Neuronal stem cell (in vitro differentiated cells): ENCODE data around the gene CHCHD3.
A peak's percentile ranks its signal among the peaks of the same experiment; 100 is the strongest.
"Not testable (repeated sequence)": the region's sequence is repeated elsewhere in the genome, so short reads cannot be mapped to it uniquely, and the experiment has no call there.

ENCODE experiments used
- DNase-seq: peaks from one replicate; pipeline ENCODE4 v3.0.0-alpha.2; 2013; ENCODE audit warnings: low spot score
- H2AFZ ChIP-seq: one replicate; pipeline ENCODE4 v1.6.1; 2013; ENCODE audit warnings: mild to moderate bottlenecking, low read length, inconsistent platforms
- H2AK5ac ChIP-seq: 2 replicates; pipeline ENCODE4 v1.6.1; 2013; ENCODE audit warnings: low read depth, mild to moderate bottlenecking, inconsistent platforms, low read length, moderate library complexity, mixed read lengths
- H2BK120ac ChIP-seq: 2 replicates; pipeline ENCODE4 v1.6.1; 2013; ENCODE audit warnings: low read depth, mild to moderate bottlenecking, inconsistent platforms, low read length, moderate library complexity, mixed read lengths
- H2BK12ac ChIP-seq: one replicate; pipeline ENCODE4 v1.6.1; 2013; ENCODE audit warnings: low read length, inconsistent platforms
- H2BK15ac ChIP-seq: 2 replicates; pipeline ENCODE4 v1.6.1; 2013; ENCODE audit warnings: mild to moderate bottlenecking, low read length, inconsistent platforms, mixed read lengths
- H2BK5ac ChIP-seq: one replicate; pipeline ENCODE4 v1.6.1; 2013; ENCODE audit warnings: inconsistent platforms, mild to moderate bottlenecking, low read length, moderate library complexity
- H3K14ac ChIP-seq: one replicate; pipeline ENCODE4 v1.6.1; 2013; ENCODE audit warnings: low read length, inconsistent platforms
- H3K18ac ChIP-seq: 2 replicates; pipeline ENCODE4 v1.6.1; 2013; ENCODE audit warnings: low read length, inconsistent platforms
- H3K23ac ChIP-seq: 2 replicates; pipeline ENCODE4 v1.6.1; 2013; ENCODE audit warnings: low read depth, mild to moderate bottlenecking, mixed read lengths, low read length, inconsistent platforms; ENCODE audit not compliant: poor library complexity
- H3K27ac ChIP-seq: replicated peaks from 3 replicates; pipeline ENCODE4 v1.5.1; 2013; ENCODE audit warnings: low read length, inconsistent platforms
- H3K27me3 ChIP-seq, 3 experiments: 2 replicates each; pipeline ENCODE4 v1.6.1; 2013; ENCODE audit warnings: low read length in 3 of 3, mild to moderate bottlenecking in 2 of 3, inconsistent platforms in 1 of 3, low read depth in 1 of 3, mixed read lengths in 1 of 3, moderate library complexity in 1 of 3; ENCODE audit not compliant: control insufficient read depth in 3 of 3, insufficient read depth in 3 of 3
- H3K36me3 ChIP-seq, 2 donors: replicated peaks in 1 of 2; 2 replicates each; pipeline ENCODE4 v1.6.1; 2013; ENCODE audit warnings: low read length in 2 of 2; ENCODE audit not compliant: control insufficient read depth in 2 of 2, insufficient read depth in 2 of 2
- H3K4ac ChIP-seq: 2 replicates; pipeline ENCODE4 v1.6.1; 2013; ENCODE audit warnings: inconsistent platforms, mild to moderate bottlenecking, low read length, moderate library complexity
- H3K4me1 ChIP-seq, 2 donors: 1 replicate in 1 of 2; 2 replicates in 1 of 2; pipeline ENCODE4 v1.6.1; 2013; ENCODE audit warnings: low read length in 2 of 2, low read depth in 1 of 2; ENCODE audit not compliant: control insufficient read depth in 2 of 2, insufficient read depth in 1 of 2
- H3K4me2 ChIP-seq: one replicate; pipeline ENCODE4 v1.6.1; 2013; ENCODE audit warnings: mild to moderate bottlenecking, low read length, inconsistent platforms; ENCODE audit not compliant: insufficient read depth, poor library complexity, severe bottlenecking
- H3K4me3 ChIP-seq, 2 donors: 2 replicates each; pipeline ENCODE4 v1.5.1; 2013; ENCODE audit warnings: low read length in 2 of 2, mild to moderate bottlenecking in 2 of 2, inconsistent platforms in 1 of 2, moderate library complexity in 1 of 2
- H3K79me1 ChIP-seq: one replicate; pipeline ENCODE4 v1.6.1; 2013; ENCODE audit warnings: low read depth, mild to moderate bottlenecking, inconsistent platforms, low read length, moderate library complexity
- H3K9ac ChIP-seq: one replicate; pipeline ENCODE4 v1.6.1; 2013; ENCODE audit warnings: mild to moderate bottlenecking, low read depth, low read length, inconsistent platforms; ENCODE audit not compliant: poor library complexity
- H3K9me3 ChIP-seq, 2 donors: replicated peaks in 1 of 2; 2 replicates each; pipeline versions ENCODE3 to v1.6.1; 2013; ENCODE audit warnings: low read length in 2 of 2, mild to moderate bottlenecking in 2 of 2, inconsistent platforms in 1 of 2, low read depth in 1 of 2, mixed read lengths in 1 of 2, moderate library complexity in 1 of 2; ENCODE audit not compliant: control insufficient read depth in 2 of 2, insufficient read depth in 1 of 2
- H4K8ac ChIP-seq: one replicate; pipeline ENCODE4 v1.6.1; 2013; ENCODE audit warnings: low read depth, mild to moderate bottlenecking, inconsistent platforms, low read length, moderate library complexity
- H4K91ac ChIP-seq: one replicate; pipeline ENCODE4 v1.6.1; 2013; ENCODE audit warnings: low read length, low read depth, mild to moderate bottlenecking, inconsistent platforms; ENCODE audit not compliant: poor library complexity
- WGBS, 2 donors: extraction: QIAGEN DNeasy Blood & Tissue Kit; methylation state at CpG; one replicate each; pipeline ENCODE4 v1.1.7; 2013; ENCODE audit warnings: missing lambda C conversion rate in 2 of 2, mixed read lengths in 1 of 2; ENCODE audit not compliant: insufficient read length in 2 of 2, insufficient replicate concordance in 1 of 2; ENCODE audit errors: extremely low coverage in 2 of 2; 5-methylcytosine and 5-hydroxymethylcytosine counted together

CHCHD3 gene

DNA sequence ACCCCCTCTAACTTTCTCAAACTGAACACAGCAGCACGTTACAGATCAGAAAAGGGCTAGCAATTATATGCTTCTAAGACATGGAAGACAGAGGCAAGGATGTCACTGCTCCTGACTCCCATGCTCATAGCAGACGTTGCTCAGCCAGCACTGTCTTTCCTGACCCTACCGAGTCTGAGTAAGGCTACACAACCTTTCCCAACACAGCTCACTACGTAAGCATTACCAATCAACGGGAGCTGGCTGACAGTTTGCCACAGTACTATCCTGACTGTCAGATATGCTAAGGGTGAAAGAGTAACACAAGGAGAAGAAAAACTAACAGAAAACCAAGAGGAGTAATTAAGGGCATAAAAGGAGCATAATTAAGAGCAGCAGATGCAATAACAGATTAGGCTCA is 171.2 kb downstream of the CHCHD3 start:
- no CpG with 5 or more reads among the region's 5 CpGs for WGBS, 2 donors
- Histone ChIP-seq H3K4ac (no peak overlapping the region), H2BK15ac (no peak overlapping the region), H3K9me3 (no peaks in the 10 kb centered on the region), H2AFZ (no peak overlapping the region), H3K18ac (no peak overlapping the region), H2BK12ac (no peak overlapping the region), H3K4me2 (no peak overlapping the region), H3K4me3 (no peak overlapping the region), H3K79me1 (no peaks in the 10 kb centered on the region), H2BK5ac (no peak overlapping the region), H2BK120ac (no peak overlapping the region), H4K91ac (no peak overlapping the region), H2AK5ac (no peak overlapping the region), H3K36me3 (peaks cover 1 to 3% of the 10 kb centered on the region in 2 donors), H3K9ac (no peak overlapping the region), H3K27me3 (no peaks in the 10 kb centered on the region), H4K8ac (no peak overlapping the region), H3K14ac (no peak overlapping the region), H3K4me1 (peaks cover 10 to 14% of the 10 kb centered on the region in 2 donors), H3K23ac (peak overlapping the region; percentile 29), H3K27ac (no peak overlapping the region)
- DNase-seq: no peak

GRCh38 chr7:132907380-132907940 is 174.4 kb downstream of the CHCHD3 start:
- Histone ChIP-seq H3K9me3 (no peaks in the 10 kb centered on the region), H3K79me1 (no peaks in the 10 kb centered on the region), H3K23ac (no peak overlapping the region), H4K91ac (no peak overlapping the region), H3K18ac (no peak overlapping the region), H3K4ac (no peak overlapping the region), H3K14ac (no peak overlapping the region), H3K4me1 (peaks cover 10 to 14% of the 10 kb centered on the region in 2 donors), H2AFZ (no peak overlapping the region), H2BK5ac (no peak overlapping the region), H4K8ac (no peak overlapping the region), H3K36me3 (peaks cover 0 to 1% of the 10 kb centered on the region in 2 donors), H3K27ac (no peak overlapping the region), H2BK120ac (no peak overlapping the region), H3K9ac (no peak overlapping the region), H3K27me3 (no peaks in the 10 kb centered on the region), H3K4me3 (no peak overlapping the region), H2BK12ac (no peak overlapping the region), H2AK5ac (no peak overlapping the region), H3K4me2 (no peak overlapping the region), H2BK15ac (no peak overlapping the region)
- WGBS, 2 donors: no CpG with 5 or more reads among the region's 3 CpGs
- no peak for DNase-seq

DNA sequence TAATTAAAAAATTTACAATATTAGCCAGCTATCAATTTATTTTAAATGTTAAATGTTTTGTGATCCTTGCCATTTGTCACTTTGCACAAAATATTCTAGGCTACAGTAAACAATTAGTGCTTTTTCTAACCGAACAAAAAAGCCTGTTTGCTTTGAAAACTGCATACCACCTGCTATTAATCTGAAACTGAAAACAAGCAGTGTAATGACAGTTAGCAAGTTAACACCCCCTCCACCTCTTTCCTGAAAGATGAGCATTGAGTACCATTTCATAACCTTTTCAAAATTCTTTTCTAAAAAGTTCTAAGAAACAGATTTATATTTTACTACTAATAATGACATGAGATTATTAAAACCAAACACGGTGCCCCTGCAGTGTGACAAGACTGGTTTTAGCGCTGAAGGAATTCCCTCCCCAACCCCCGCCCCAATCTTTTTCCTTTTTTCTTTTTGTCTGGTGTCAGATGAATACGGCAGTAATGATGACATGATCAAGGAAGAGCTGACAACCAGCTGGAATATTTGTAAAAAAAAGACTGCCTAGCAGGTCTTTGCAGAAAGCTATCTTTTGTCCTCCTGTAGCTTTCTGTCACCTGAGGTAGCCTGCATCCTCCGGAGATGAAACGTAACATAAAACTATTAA is 175.6 kb downstream of the CHCHD3 start:
- H2AK5ac ChIP-seq: no peak overlapping the region
- no peak overlapping the region for H2BK5ac ChIP-seq
- no peak overlapping the region for H3K18ac ChIP-seq
- H3K14ac ChIP-seq: no peak overlapping the region
- no peaks in the 10 kb centered on the region for H3K27me3 ChIP-seq
- WGBS, 2 donors: no CpG with 5 or more reads among the region's 7 CpGs
- H2BK120ac ChIP-seq: no peak overlapping the region
- peaks cover 0 to 1% of the 10 kb centered on the region in 2 donors for H3K36me3 ChIP-seq
- H3K79me1 ChIP-seq: no peaks in the 10 kb centered on the region
- H3K9ac ChIP-seq: no peak overlapping the region
- H3K4me2 ChIP-seq: no peak overlapping the region
- H2BK15ac ChIP-seq: no peak overlapping the region
- H2AFZ ChIP-seq: no peak overlapping the region
- H3K23ac ChIP-seq: no peak overlapping the region
- H4K8ac ChIP-seq: no peak overlapping the region
- no peak for DNase-seq
- H2BK12ac ChIP-seq: no peak overlapping the region
- no peak overlapping the region for H3K27ac ChIP-seq
- H3K4ac ChIP-seq: no peak overlapping the region
- peaks cover 10 to 14% of the 10 kb centered on the region in 2 donors for H3K4me1 ChIP-seq
- H3K9me3 ChIP-seq: no peaks in the 10 kb centered on the region
- no peak overlapping the region for H3K4me3 ChIP-seq
- H4K91ac ChIP-seq: no peak overlapping the region

DNA sequence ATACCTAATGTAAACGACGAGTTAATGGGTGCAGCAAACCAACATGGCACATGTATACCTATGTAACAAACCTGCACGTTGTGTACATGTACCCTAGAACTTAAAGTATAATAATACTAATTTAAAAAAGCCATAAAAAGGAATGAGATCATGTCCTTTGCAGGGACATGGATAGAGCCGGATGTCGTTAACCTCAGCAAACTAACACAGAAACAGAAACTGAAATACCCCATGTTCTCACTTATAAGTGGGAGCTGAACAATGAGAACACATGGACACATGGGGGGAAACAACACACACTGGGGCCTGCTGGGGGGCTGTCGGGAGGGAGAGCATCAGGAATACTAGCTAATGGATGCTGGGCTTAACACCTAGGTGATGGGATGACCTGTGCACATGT is 176.8 kb downstream of the CHCHD3 start:
- not testable (repeated sequence) for H3K18ac ChIP-seq, H2AK5ac ChIP-seq, H4K8ac ChIP-seq, H3K36me3 ChIP-seq, H3K14ac ChIP-seq, H3K79me1 ChIP-seq, H2BK5ac ChIP-seq, H3K27me3 ChIP-seq, H3K4ac ChIP-seq, DNase-seq, H2BK15ac ChIP-seq, H3K4me3 ChIP-seq, H3K4me2 ChIP-seq, H3K23ac ChIP-seq, H2AFZ ChIP-seq, H3K9me3 ChIP-seq, H2BK120ac ChIP-seq, H3K27ac ChIP-seq, H4K91ac ChIP-seq, H2BK12ac ChIP-seq, H3K9ac ChIP-seq
- H3K4me1 ChIP-seq: peaks cover 3 to 10% of the 10 kb centered on the region in 2 donors
- WGBS, 2 donors: no CpG with 5 or more reads among the region's 6 CpGs
